Measurements from ENCODE around the gene PARP9.
A peak's percentile ranks its signal among the peaks of the same experiment; 100 is the strongest.

Gene PARP9

DNA sequence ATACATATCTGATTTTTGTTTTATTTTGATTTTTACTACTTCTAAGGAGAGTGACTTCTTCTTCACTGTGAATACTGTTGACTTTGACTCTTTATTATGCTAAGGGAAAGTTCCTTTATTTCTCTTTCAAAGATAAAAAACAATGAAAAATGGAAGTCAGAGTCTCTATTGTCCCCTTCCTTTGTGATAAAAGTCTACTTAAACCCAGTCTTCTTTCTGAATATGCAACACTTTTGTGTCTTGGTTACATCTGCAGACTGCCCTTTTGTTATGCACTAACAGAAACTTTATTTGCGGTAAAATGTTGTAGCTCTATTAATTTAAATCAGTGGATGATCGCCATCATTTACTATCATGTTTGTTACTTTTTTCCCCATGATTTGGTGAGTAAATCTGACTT lies 26.5 kb upstream of the PARP9 start:
- Histone ChIP-seq H3K4me3 (ENCODE audit: low read length in 2 of 2) (no peak overlapping the region), H3K4me1 (ENCODE audit: control insufficient read depth in 2 of 2, insufficient read depth in 2 of 2, low read length in 2 of 2) (no peaks in the 10 kb centered on the region), H3K36me3 (ENCODE audit: control insufficient read depth in 2 of 2, insufficient read depth in 2 of 2, low read length in 2 of 2) (no peaks in the 10 kb centered on the region), H3K9ac (ENCODE audit: low read depth in 1 of 2, low read length in 2 of 2) (no peak overlapping the region), H3K27me3 (ENCODE audit: control insufficient read depth in 2 of 2, insufficient read depth in 2 of 2, low read length in 2 of 2) (no peaks in the 10 kb centered on the region), H3K27ac (ENCODE audit: low read depth in 2 of 2, low read length in 2 of 2) (no peak overlapping the region), H3K9me3 (ENCODE audit: control insufficient read depth in 2 of 2, low read length in 2 of 2) (no peaks in the 10 kb centered on the region)

DNA sequence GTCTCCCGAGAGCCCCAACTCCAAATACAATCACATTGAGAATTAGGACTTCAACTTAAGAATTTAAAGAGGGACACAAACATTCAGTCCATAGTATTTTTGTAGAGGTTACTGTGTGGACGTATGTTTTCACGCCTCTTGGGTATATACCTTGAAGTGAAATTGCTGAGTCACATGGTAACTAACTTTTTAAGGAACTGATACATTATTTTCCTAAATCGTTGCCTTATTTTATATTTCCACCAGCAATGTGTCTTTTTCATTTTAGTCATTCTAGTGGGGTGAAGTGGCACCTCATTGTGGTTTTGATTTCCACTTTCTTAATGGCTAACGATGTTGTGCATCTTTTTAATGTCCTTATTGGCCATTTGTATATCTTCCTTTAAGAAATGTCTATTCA lies 25.2 kb upstream of the PARP9 start:
- H3K9ac ChIP-seq (ENCODE audit: low read depth in 1 of 2, low read length in 2 of 2) = no peak overlapping the region

DNA sequence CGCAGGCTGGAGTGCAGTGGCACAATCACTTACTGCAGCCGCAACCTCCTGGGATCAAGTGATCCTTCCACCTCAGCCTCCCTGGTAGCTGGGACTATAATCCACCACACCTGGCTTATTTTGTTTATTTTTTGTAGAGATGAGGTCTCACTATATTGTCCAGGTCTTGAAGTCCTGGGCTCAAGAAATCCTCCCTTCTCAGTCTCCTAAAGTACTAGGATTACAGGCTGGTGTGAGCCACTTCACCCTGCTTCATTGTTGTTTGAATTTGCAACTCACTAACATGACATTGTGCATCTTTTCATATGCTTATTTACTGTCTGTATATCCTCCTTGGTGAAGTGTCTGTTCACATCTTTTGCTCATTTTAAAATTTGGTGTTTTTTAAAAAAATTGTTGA lies 23.5 kb upstream of the PARP9 start:
- no peak overlapping the region for H3K9ac ChIP-seq (ENCODE audit: low read depth in 1 of 2, low read length in 2 of 2)
- no peaks in the 10 kb centered on the region for H3K4me1 ChIP-seq (ENCODE audit: control insufficient read depth in 2 of 2, insufficient read depth in 2 of 2, low read length in 2 of 2)
- no peak overlapping the region for H3K4me3 ChIP-seq (ENCODE audit: low read length in 2 of 2)
- H3K27ac ChIP-seq (ENCODE audit: low read depth in 2 of 2, low read length in 2 of 2) = no peak overlapping the region
- no peaks in the 10 kb centered on the region for H3K27me3 ChIP-seq (ENCODE audit: control insufficient read depth in 2 of 2, insufficient read depth in 2 of 2, low read length in 2 of 2)
- peaks cover 0 to 6% of the 10 kb centered on the region in 2 donors for H3K9me3 ChIP-seq (ENCODE audit: control insufficient read depth in 2 of 2, low read length in 2 of 2)
- H3K36me3 ChIP-seq (ENCODE audit: control insufficient read depth in 2 of 2, insufficient read depth in 2 of 2, low read length in 2 of 2) = no peaks in the 10 kb centered on the region

More for the DNA sequence above, 25.2 kb upstream of the PARP9 start:
- H3K9me3 ChIP-seq (ENCODE audit: control insufficient read depth in 2 of 2, low read length in 2 of 2) = no peaks in the 10 kb centered on the region
- H3K4me3 ChIP-seq (ENCODE audit: low read length in 2 of 2) = no peak overlapping the region
- no peaks in the 10 kb centered on the region for H3K4me1 ChIP-seq (ENCODE audit: control insufficient read depth in 2 of 2, insufficient read depth in 2 of 2, low read length in 2 of 2)
- no peak overlapping the region for H3K27ac ChIP-seq (ENCODE audit: low read depth in 2 of 2, low read length in 2 of 2)
- H3K27me3 ChIP-seq (ENCODE audit: control insufficient read depth in 2 of 2, insufficient read depth in 2 of 2, low read length in 2 of 2) = no peaks in the 10 kb centered on the region
- no peaks in the 10 kb centered on the region for H3K36me3 ChIP-seq (ENCODE audit: control insufficient read depth in 2 of 2, insufficient read depth in 2 of 2, low read length in 2 of 2)

DNA sequence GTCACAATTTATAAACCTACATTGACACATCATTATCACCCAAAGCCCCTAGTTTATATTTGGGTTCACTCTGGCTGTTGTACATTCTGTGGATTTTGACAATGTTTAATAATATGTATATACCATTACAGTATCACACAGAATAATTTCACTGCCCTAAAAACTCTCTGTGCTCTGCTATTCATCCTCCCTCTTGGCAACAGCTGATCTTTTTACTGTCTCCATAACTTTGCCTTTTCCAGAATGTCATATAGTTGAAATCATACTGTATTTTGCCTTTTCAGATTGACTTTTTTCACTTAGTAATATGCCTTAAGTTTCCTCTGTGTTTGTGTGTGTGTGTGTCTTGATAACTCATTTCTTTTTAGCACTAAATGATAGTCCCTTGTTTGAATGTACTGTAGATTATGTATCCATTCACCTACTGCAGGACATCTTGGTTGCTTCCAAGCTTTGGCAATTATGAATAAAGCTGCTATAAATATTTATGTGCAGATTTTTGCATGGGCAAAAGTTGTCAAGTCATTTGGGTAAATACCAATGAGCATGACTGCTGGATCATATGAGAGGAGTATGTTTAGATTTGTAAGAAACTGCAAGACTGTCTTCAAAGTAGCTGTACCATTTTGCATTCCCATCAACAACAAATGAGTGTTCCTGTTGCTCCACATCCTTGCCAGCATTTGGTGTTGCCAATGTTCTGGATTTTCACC lies 22.8 kb upstream of the PARP9 start:
- Histone ChIP-seq H3K9ac (ENCODE audit: low read depth in 1 of 2, low read length in 2 of 2) (no peak overlapping the region), H3K4me1 (ENCODE audit: control insufficient read depth in 2 of 2, insufficient read depth in 2 of 2, low read length in 2 of 2) (no peaks in the 10 kb centered on the region), H3K4me3 (ENCODE audit: low read length in 2 of 2) (no peak overlapping the region), H3K27me3 (ENCODE audit: control insufficient read depth in 2 of 2, insufficient read depth in 2 of 2, low read length in 2 of 2) (no peaks in the 10 kb centered on the region), H3K36me3 (ENCODE audit: control insufficient read depth in 2 of 2, insufficient read depth in 2 of 2, low read length in 2 of 2) (no peaks in the 10 kb centered on the region), H3K9me3 (ENCODE audit: control insufficient read depth in 2 of 2, low read length in 2 of 2) (peaks cover 3 to 10% of the 10 kb centered on the region in 2 donors), H3K27ac (ENCODE audit: low read depth in 2 of 2, low read length in 2 of 2) (no peak overlapping the region)

DNA sequence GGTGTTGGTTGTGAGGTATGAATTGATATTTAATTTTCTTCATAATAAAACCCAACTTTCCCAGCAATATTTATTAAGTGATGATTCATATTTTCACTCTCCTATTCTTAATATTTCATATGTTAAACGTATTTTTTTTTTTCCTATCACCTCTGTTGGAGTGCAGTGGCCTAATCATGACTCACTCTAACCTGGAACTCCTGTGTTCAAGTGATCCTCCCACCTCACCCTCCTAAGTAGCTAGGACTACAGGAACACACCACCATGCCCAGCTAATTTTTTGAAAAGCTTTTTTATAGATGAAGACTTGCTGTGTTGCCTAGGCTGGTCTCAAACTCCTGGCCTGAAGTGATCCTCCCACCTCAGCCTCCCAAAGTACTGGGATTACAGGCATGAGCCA lies 22.0 kb upstream of the PARP9 start:
- Histone ChIP-seq H3K27ac (ENCODE audit: low read depth in 2 of 2, low read length in 2 of 2) (no peak overlapping the region), H3K27me3 (ENCODE audit: control insufficient read depth in 2 of 2, insufficient read depth in 2 of 2, low read length in 2 of 2) (no peaks in the 10 kb centered on the region), H3K4me3 (ENCODE audit: low read length in 2 of 2) (no peak overlapping the region)

DNA sequence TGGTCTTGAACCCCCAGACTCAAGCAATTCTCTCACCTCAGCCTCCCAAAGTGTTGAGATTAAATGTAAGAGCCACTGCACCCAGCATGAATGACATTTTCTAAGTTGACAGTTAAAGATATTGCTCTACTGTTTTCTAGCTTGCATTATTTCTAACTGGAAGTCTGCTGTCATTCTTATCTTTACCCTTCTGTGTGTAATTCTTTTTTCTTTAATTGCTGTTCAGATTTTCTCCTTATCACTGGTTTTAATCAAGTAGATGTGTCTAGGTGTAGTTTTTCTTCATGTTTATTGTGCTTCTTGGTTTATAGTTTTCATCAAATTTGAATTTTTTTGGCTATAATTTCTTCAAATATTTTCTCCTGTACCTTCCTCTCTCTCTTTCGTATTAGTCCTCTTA lies 18.3 kb upstream of the PARP9 start:
- Histone ChIP-seq H3K4me3 (ENCODE audit: low read length in 2 of 2) (no peak overlapping the region), H3K4me1 (ENCODE audit: control insufficient read depth in 2 of 2, insufficient read depth in 2 of 2, low read length in 2 of 2) (no peaks in the 10 kb centered on the region), H3K9me3 (ENCODE audit: control insufficient read depth in 2 of 2, low read length in 2 of 2) (peaks cover 3 to 13% of the 10 kb centered on the region in 2 donors), H3K9ac (ENCODE audit: low read depth in 1 of 2, low read length in 2 of 2) (no peak overlapping the region), H3K27ac (ENCODE audit: low read depth in 2 of 2, low read length in 2 of 2) (no peak overlapping the region), H3K36me3 (ENCODE audit: control insufficient read depth in 2 of 2, insufficient read depth in 2 of 2, low read length in 2 of 2) (no peaks in the 10 kb centered on the region), H3K27me3 (ENCODE audit: control insufficient read depth in 2 of 2, insufficient read depth in 2 of 2, low read length in 2 of 2) (no peaks in the 10 kb centered on the region)

More for the DNA sequence above, 22.0 kb upstream of the PARP9 start:
- peaks cover 3 to 13% of the 10 kb centered on the region in 2 donors for H3K9me3 ChIP-seq (ENCODE audit: control insufficient read depth in 2 of 2, low read length in 2 of 2)
- H3K9ac ChIP-seq (ENCODE audit: low read depth in 1 of 2, low read length in 2 of 2) = no peak overlapping the region
- no peaks in the 10 kb centered on the region for H3K4me1 ChIP-seq (ENCODE audit: control insufficient read depth in 2 of 2, insufficient read depth in 2 of 2, low read length in 2 of 2)
- H3K36me3 ChIP-seq (ENCODE audit: control insufficient read depth in 2 of 2, insufficient read depth in 2 of 2, low read length in 2 of 2) = no peaks in the 10 kb centered on the region

DNA sequence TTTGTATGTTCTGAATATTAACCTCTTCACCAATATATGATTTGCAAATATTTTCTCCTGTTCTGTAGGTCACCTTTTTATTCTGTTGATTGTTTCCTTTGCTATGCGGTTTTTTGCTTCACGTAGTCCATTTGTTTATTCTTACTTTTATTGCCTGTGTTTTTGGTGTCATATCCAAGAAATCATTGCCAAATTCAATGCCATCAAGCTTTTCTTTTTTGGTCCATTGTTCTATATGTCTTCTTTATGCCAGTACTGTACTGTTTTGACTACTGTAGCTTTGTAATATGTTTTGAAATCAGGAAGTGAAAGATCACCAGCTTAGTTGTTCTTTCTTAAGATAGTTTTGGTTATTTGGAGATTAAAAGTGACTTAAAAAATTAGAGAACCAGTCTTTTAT lies 17.5 kb upstream of the PARP9 start:
- Histone ChIP-seq H3K36me3 (ENCODE audit: control insufficient read depth in 2 of 2, insufficient read depth in 2 of 2, low read length in 2 of 2) (no peaks in the 10 kb centered on the region), H3K27me3 (ENCODE audit: control insufficient read depth in 2 of 2, insufficient read depth in 2 of 2, low read length in 2 of 2) (no peaks in the 10 kb centered on the region), H3K9ac (ENCODE audit: low read depth in 1 of 2, low read length in 2 of 2) (no peak overlapping the region), H3K4me1 (ENCODE audit: control insufficient read depth in 2 of 2, insufficient read depth in 2 of 2, low read length in 2 of 2) (no peaks in the 10 kb centered on the region), H3K9me3 (ENCODE audit: control insufficient read depth in 2 of 2, low read length in 2 of 2) (peaks cover 3 to 13% of the 10 kb centered on the region in 2 donors), H3K4me3 (ENCODE audit: low read length in 2 of 2) (no peak overlapping the region), H3K27ac (ENCODE audit: low read depth in 2 of 2, low read length in 2 of 2) (no peak overlapping the region)

DNA sequence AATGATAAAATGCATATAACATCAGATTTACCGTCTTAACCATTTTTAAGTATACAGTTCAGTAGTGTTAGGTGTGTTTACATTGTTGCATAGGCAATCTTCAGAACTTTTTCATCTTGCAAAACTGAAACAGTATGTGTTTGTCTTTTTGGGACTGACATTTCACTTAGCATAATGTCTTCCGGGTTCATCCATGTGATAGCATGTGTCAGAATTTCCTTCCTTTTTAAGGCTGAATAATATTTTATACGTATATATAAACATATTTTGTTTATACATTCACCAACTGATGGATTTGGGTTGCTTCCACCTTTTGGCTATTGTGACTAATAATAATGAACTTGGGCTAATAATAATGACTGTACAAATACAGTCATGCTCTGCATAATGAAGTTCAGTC lies 16.4 kb upstream of the PARP9 start:
- Histone ChIP-seq H3K9ac (ENCODE audit: low read depth in 1 of 2, low read length in 2 of 2) (no peak overlapping the region), H3K27me3 (ENCODE audit: control insufficient read depth in 2 of 2, insufficient read depth in 2 of 2, low read length in 2 of 2) (no peaks in the 10 kb centered on the region), H3K9me3 (ENCODE audit: control insufficient read depth in 2 of 2, low read length in 2 of 2) (peaks cover 3 to 13% of the 10 kb centered on the region in 2 donors), H3K27ac (ENCODE audit: low read depth in 2 of 2, low read length in 2 of 2) (no peak overlapping the region), H3K4me3 (ENCODE audit: low read length in 2 of 2) (no peak overlapping the region), H3K4me1 (ENCODE audit: control insufficient read depth in 2 of 2, insufficient read depth in 2 of 2, low read length in 2 of 2) (no peaks in the 10 kb centered on the region), H3K36me3 (ENCODE audit: control insufficient read depth in 2 of 2, insufficient read depth in 2 of 2, low read length in 2 of 2) (no peaks in the 10 kb centered on the region)

DNA sequence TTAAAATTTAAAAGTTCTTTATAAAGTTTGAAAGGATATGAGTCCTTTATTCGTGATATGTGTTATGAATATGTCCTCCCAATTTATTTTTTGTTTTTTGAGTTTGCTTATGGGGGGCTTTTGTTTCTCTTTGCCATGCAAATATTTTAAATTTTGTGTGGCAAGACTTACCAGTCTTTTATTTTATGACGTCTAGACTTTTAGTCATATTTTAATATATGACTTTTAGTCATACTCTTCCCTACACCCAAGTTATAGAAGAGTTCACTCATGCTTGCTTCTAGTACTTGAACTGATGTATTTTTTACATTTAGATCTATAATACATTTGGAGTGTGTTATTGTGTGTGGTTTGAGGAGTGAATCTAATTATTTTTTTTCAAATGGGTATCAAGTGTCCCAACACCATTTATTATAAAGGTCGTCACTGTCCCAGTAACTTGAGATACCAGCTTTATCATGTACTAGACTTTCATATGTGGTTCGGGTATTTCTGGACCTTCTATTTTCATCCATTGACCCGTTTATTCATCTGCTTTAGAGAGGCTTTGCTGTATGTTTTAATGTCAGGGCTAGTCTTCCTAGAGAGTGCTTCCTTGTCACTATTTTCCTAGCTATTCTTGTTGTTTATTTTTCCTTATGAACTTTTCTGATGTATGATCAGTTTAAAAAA lies 14.1 kb upstream of the PARP9 start:
- Histone ChIP-seq H3K27me3 (ENCODE audit: control insufficient read depth in 2 of 2, insufficient read depth in 2 of 2, low read length in 2 of 2) (no peaks in the 10 kb centered on the region), H3K36me3 (ENCODE audit: control insufficient read depth in 2 of 2, insufficient read depth in 2 of 2, low read length in 2 of 2) (peaks cover 0 to 4% of the 10 kb centered on the region in 2 donors), H3K27ac (ENCODE audit: low read depth in 2 of 2, low read length in 2 of 2) (no peak overlapping the region), H3K4me3 (ENCODE audit: low read length in 2 of 2) (peak overlapping the region in 1 of 2 donors; percentile 75), H3K9me3 (ENCODE audit: control insufficient read depth in 2 of 2, low read length in 2 of 2) (peaks cover 3 to 13% of the 10 kb centered on the region in 2 donors), H3K9ac (ENCODE audit: low read depth in 1 of 2, low read length in 2 of 2) (peak overlapping the region in 1 of 2 donors; percentile 52), H3K4me1 (ENCODE audit: control insufficient read depth in 2 of 2, insufficient read depth in 2 of 2, low read length in 2 of 2) (no peaks in the 10 kb centered on the region)

DNA sequence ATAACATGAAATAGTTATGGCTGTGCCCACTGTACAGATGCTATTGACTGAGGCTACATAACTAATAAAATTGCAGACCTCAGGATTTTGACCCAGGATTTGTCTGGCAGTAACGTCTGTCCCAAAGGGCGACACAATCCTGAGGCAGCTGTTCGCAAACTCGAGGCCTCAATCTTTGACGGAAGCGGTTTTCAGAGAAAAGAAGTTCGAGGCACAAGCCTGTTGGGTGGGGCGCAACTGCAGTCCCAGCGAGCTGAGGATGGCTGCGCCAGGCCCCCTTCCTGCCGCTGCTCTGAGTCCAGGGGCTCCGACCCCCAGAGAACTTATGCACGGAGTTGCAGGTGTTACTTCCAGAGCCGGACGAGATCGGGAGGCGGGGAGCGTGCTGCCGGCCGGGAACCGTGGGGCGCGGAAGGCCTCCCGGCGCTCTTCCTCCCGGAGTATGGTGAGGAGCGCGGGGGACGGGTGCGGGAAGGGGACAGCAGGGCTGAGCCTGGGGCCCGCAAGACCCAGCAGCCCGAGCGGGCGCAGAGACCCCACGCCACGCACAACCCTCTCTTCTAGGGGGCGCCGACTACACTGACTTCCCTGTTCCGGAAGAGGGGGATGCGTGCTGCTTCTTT lies 13.4 kb upstream of the PARP9 start, which contains the start of gene PARP15:
Gene PARP15 (plus strand): TSS at position 242 of the 623 bp plus-strand sequence. CDS start 18 bp downstream, at position 260.
- peak within 1 kb of the TSS in 1 of 2 donors; percentile 58 for H3K27ac ChIP-seq (ENCODE audit: low read depth in 2 of 2, low read length in 2 of 2)
- peak within 1 kb of the TSS; percentile 59 to 75 for H3K4me3 ChIP-seq (ENCODE audit: low read length in 2 of 2)
- H3K36me3 ChIP-seq (ENCODE audit: control insufficient read depth in 2 of 2, insufficient read depth in 2 of 2, low read length in 2 of 2) = peaks cover 0 to 4% of the 10 kb centered on the region in 2 donors
- peaks cover 3 to 6% of the 10 kb centered on the region in 2 donors for H3K9me3 ChIP-seq (ENCODE audit: control insufficient read depth in 2 of 2, low read length in 2 of 2)
- no peaks in the 10 kb centered on the region for H3K4me1 ChIP-seq (ENCODE audit: control insufficient read depth in 2 of 2, insufficient read depth in 2 of 2, low read length in 2 of 2)
- no peaks in the 10 kb centered on the region for H3K27me3 ChIP-seq (ENCODE audit: control insufficient read depth in 2 of 2, insufficient read depth in 2 of 2, low read length in 2 of 2)
- H3K9ac ChIP-seq (ENCODE audit: low read depth in 1 of 2, low read length in 2 of 2) = peak within 1 kb of the TSS; percentile 52 to 65
